WTC11 (cell line): Measurements from ENCODE around the gene NELFCD. TPM values are rescaled to one million over a fixed set of nuclear protein-coding genes. Genes with fewer than 3 reads are reported as not detected.

ENCODE experiments used
- ATAC-seq: fragments of 200-7000 bp; cut with Tn5 transposase; 2 replicates; pipeline ENCODE4 v1.10.0; 2021; ENCODE audit warnings: mild to moderate bottlenecking, moderate library complexity
- CTCF ChIA-PET: fragments of 300-600 bp; sonication (Branson Sonifier 250); formaldehyde crosslinking; loops from one replicate; lab custom pipeline; 2021; ENCODE audit warnings: antibody characterized with exemption; lab: Charles Lee
- POLR2A ChIA-PET: fragments of 350-600 bp; sonication (Branson Sonifier 250); formaldehyde crosslinking; loops from one replicate; lab custom pipeline; 2021; ENCODE audit warnings: antibody characterized with exemption; lab: Charles Lee
- DNase-seq: peaks from one replicate; pipeline ENCODE4 v3.0.0; 2021; ENCODE audit warnings: low spot score
- H3K27ac Mint-ChIP-seq: 2 replicates; pipeline ENCODE4 v1.8.0; 2021; ENCODE audit warnings: mixed read lengths
- H3K27me3 Mint-ChIP-seq: 2 replicates; pipeline ENCODE4 v1.8.0; 2021; ENCODE audit warnings: low read depth, mild to moderate bottlenecking, moderate library complexity, mixed read lengths
- H3K36me3 Mint-ChIP-seq: 2 replicates; pipeline ENCODE4 v1.8.0; 2021; ENCODE audit warnings: mixed read lengths
- H3K4me1 Mint-ChIP-seq: 2 replicates; pipeline ENCODE4 v1.8.0; 2022; ENCODE audit warnings: mixed read lengths
- H3K4me3 Mint-ChIP-seq: 2 replicates; pipeline ENCODE4 v1.8.0; 2021; ENCODE audit warnings: mild to moderate bottlenecking, moderate library complexity, mixed read lengths
- H3K9me3 Mint-ChIP-seq: 2 replicates; pipeline ENCODE4 v1.8.0; 2021; ENCODE audit warnings: mixed read lengths
- ELF4 ChIP-seq: sonication (generic); formaldehyde crosslinking; IDR thresholded peaks from 2 replicates; pipeline ENCODE4 v1.8.1; 2022; ENCODE audit warnings: low read depth, mild to moderate bottlenecking, moderate library complexity, missing genetic modification reagents
- FOXP1 ChIP-seq: sonication (generic); formaldehyde crosslinking; IDR thresholded peaks from 2 replicates; pipeline ENCODE4 v1.8.0; 2022; ENCODE audit warnings: missing genetic modification reagents, mild to moderate bottlenecking, moderate library complexity, borderline replicate concordance
- GABPB1 ChIP-seq: sonication (generic); formaldehyde crosslinking; IDR thresholded peaks from 2 replicates; pipeline ENCODE4 v1.8.1; 2023; ENCODE audit warnings: mild to moderate bottlenecking, missing genetic modification reagents
- KAT7 ChIP-seq: sonication (generic); formaldehyde crosslinking; IDR thresholded peaks from 2 replicates; pipeline ENCODE4 v1.8.1; 2023; ENCODE audit warnings: missing genetic modification reagents, mild to moderate bottlenecking, borderline replicate concordance
- RORB ChIP-seq: fragments of 250-450 bp; sonication (Bioruptor Pico); IDR thresholded peaks from 2 replicates; pipeline ENCODE4 v1.9.0; 2021; ENCODE audit warnings: mild to moderate bottlenecking
- SMAD3 ChIP-seq: sonication (generic); formaldehyde crosslinking; IDR thresholded peaks from 2 replicates; pipeline ENCODE4 v1.8.0; 2022; ENCODE audit warnings: missing genetic modification reagents, mild to moderate bottlenecking, borderline replicate concordance
- SP1 ChIP-seq: sonication (generic); formaldehyde crosslinking; conservative IDR thresholded peaks from 2 replicates; pipeline ENCODE4 v1.8.1; 2022; ENCODE audit warnings: missing genetic modification reagents
- ZBTB21 ChIP-seq: sonication (generic); formaldehyde crosslinking; IDR thresholded peaks from 2 replicates; pipeline ENCODE4 v1.8.1; 2023; ENCODE audit warnings: mild to moderate bottlenecking, missing genetic modification reagents, borderline replicate concordance
- ZNF396 ChIP-seq: fragments of 250-450 bp; sonication (Bioruptor Pico); IDR thresholded peaks from 2 replicates; pipeline ENCODE4 v1.8.0; 2021; ENCODE audit warnings: mild to moderate bottlenecking, moderate library complexity, borderline replicate concordance
- total RNA-seq: library from RNA; stranded (reverse); gene quantifications from 3 replicates; pipeline ENCODE4 v1.2.3, GENCODE V29; 2021
- TF ChIP-seq, protein P1 (sequence below): sonication (generic); formaldehyde crosslinking; IDR thresholded peaks from 2 replicates; pipeline ENCODE4 v1.8.0; 2023; ENCODE audit warnings: mild to moderate bottlenecking, missing genetic modification reagents
- TF ChIP-seq, protein P2 (sequence below): fragments of 250-450 bp; sonication (Bioruptor Pico); IDR thresholded peaks from 2 replicates; pipeline ENCODE4 v1.9.0; 2021; ENCODE audit warnings: mild to moderate bottlenecking, borderline replicate concordance
- TF ChIP-seq, protein P3 (sequence below): fragments of 250-450 bp; sonication (Bioruptor Pico); IDR thresholded peaks from 2 replicates; pipeline ENCODE4 v1.9.0; 2021; ENCODE audit warnings: moderate library complexity, mild to moderate bottlenecking, inconsistent platforms, borderline replicate concordance
- TF ChIP-seq, protein P4 (sequence below): fragments of 250-450 bp; sonication (Bioruptor Pico); IDR thresholded peaks from 2 replicates; pipeline ENCODE4 v1.9.0; 2021; ENCODE audit warnings: mild to moderate bottlenecking
- TF ChIP-seq, protein P5 (sequence below): sonication (generic); formaldehyde crosslinking; IDR thresholded peaks from 2 replicates; pipeline ENCODE4 v1.8.0; 2022; ENCODE audit warnings: mild to moderate bottlenecking, missing genetic modification reagents
- TF ChIP-seq, protein P6 (sequence below): sonication (generic); formaldehyde crosslinking; IDR thresholded peaks from 2 replicates; pipeline ENCODE4 v1.8.0; 2022; ENCODE audit warnings: mild to moderate bottlenecking, missing genetic modification reagents
- TF ChIP-seq, protein P7 (sequence below): fragments of 250-450 bp; sonication (Bioruptor Pico); IDR thresholded peaks from 2 replicates; pipeline ENCODE4 v1.9.0; 2021; ENCODE audit warnings: mild to moderate bottlenecking
- TF ChIP-seq, protein P8 (sequence below): fragments of 250-450 bp; sonication (Bioruptor Pico); IDR thresholded peaks from 2 replicates; pipeline ENCODE4 v2.1.2; 2022; ENCODE audit warnings: mild to moderate bottlenecking, moderate library complexity
- TF ChIP-seq, protein P9 (sequence below): sonication (generic); formaldehyde crosslinking; IDR thresholded peaks from 2 replicates; pipeline ENCODE4 v1.8.1; 2022; ENCODE audit warnings: low read depth, mild to moderate bottlenecking, moderate library complexity, missing genetic modification reagents, borderline replicate concordance

The NELFCD gene
- total RNA-seq, 1 experiment from 2014 or later = 66.9 TPM

DNA sequence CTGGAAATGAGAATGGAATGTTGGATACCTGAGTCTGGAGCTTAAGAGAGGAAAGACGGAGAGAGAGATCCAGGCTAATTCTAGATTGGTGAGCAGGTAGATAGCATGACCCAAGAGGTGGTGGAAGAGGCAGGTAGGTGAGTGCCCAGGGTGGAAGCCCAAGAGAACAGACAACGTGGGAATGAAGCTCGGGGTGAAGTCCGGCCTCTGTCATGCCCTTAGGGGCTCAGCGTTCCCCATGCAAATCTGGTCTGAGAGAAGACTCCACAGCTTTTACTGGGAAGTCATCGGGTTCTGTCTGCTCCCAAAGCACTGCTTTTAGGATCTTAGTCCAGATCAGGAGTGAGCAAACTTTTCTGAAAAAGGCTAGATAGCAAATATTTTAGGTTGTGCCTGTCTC is 3.6 kb downstream of the NELFCD start:
- peaks cover 40% of the 10 kb centered on the region for H3K36me3 Mint-ChIP-seq
- CTCF ChIA-PET = interaction anchor here (0.8 to 1.4 kb wide), 2 partner anchors 13 to 95 kb away, joined by 3 to 4 read pairs; no protein-coding TSS in a partner anchor
- no peak overlapping the region for H3K4me3 Mint-ChIP-seq
- H3K4me1 Mint-ChIP-seq = peaks cover 19% of the 10 kb centered on the region
- POLR2A ChIA-PET = no interaction called here
- no peak for ATAC-seq
- H3K9me3 Mint-ChIP-seq = no peaks in the 10 kb centered on the region
- no peak overlapping the region for H3K27ac Mint-ChIP-seq
- no peaks in the 10 kb centered on the region for H3K27me3 Mint-ChIP-seq
- TF ChIP-seq, protein P1, sequence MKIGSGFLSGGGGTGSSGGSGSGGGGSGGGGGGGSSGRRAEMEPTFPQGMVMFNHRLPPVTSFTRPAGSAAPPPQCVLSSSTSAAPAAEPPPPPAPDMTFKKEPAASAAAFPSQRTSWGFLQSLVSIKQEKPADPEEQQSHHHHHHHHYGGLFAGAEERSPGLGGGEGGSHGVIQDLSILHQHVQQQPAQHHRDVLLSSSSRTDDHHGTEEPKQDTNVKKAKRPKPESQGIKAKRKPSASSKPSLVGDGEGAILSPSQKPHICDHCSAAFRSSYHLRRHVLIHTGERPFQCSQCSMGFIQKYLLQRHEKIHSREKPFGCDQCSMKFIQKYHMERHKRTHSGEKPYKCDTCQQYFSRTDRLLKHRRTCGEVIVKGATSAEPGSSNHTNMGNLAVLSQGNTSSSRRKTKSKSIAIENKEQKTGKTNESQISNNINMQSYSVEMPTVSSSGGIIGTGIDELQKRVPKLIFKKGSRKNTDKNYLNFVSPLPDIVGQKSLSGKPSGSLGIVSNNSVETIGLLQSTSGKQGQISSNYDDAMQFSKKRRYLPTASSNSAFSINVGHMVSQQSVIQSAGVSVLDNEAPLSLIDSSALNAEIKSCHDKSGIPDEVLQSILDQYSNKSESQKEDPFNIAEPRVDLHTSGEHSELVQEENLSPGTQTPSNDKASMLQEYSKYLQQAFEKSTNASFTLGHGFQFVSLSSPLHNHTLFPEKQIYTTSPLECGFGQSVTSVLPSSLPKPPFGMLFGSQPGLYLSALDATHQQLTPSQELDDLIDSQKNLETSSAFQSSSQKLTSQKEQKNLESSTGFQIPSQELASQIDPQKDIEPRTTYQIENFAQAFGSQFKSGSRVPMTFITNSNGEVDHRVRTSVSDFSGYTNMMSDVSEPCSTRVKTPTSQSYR (CRISPR knock-in tag) = no peak
- TF ChIP-seq, protein P2, sequence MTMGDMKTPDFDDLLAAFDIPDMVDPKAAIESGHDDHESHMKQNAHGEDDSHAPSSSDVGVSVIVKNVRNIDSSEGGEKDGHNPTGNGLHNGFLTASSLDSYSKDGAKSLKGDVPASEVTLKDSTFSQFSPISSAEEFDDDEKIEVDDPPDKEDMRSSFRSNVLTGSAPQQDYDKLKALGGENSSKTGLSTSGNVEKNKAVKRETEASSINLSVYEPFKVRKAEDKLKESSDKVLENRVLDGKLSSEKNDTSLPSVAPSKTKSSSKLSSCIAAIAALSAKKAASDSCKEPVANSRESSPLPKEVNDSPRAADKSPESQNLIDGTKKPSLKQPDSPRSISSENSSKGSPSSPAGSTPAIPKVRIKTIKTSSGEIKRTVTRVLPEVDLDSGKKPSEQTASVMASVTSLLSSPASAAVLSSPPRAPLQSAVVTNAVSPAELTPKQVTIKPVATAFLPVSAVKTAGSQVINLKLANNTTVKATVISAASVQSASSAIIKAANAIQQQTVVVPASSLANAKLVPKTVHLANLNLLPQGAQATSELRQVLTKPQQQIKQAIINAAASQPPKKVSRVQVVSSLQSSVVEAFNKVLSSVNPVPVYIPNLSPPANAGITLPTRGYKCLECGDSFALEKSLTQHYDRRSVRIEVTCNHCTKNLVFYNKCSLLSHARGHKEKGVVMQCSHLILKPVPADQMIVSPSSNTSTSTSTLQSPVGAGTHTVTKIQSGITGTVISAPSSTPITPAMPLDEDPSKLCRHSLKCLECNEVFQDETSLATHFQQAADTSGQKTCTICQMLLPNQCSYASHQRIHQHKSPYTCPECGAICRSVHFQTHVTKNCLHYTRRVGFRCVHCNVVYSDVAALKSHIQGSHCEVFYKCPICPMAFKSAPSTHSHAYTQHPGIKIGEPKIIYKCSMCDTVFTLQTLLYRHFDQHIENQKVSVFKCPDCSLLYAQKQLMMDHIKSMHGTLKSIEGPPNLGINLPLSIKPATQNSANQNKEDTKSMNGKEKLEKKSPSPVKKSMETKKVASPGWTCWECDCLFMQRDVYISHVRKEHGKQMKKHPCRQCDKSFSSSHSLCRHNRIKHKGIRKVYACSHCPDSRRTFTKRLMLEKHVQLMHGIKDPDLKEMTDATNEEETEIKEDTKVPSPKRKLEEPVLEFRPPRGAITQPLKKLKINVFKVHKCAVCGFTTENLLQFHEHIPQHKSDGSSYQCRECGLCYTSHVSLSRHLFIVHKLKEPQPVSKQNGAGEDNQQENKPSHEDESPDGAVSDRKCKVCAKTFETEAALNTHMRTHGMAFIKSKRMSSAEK (CRISPR knock-in tag) = no peak
- TF ChIP-seq FOXP1 (no peak), GABPB1 (CRISPR knock-in tag) (no peak), ZBTB21 (CRISPR knock-in tag) (no peak), ELF4 (CRISPR knock-in tag) (no peak)
- TF ChIP-seq, protein P3, sequence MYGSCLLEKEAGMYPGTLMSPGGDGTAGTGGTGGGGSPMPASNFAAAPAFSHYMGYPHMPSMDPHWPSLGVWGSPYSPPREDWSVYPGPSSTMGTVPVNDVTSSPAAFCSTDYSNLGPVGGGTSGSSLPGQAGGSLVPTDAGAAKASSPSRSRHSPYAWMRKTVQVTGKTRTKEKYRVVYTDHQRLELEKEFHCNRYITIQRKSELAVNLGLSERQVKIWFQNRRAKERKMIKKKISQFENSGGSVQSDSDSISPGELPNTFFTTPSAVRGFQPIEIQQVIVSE (CRISPR knock-in tag) = no peak
- DNase-seq = no peak

DNA sequence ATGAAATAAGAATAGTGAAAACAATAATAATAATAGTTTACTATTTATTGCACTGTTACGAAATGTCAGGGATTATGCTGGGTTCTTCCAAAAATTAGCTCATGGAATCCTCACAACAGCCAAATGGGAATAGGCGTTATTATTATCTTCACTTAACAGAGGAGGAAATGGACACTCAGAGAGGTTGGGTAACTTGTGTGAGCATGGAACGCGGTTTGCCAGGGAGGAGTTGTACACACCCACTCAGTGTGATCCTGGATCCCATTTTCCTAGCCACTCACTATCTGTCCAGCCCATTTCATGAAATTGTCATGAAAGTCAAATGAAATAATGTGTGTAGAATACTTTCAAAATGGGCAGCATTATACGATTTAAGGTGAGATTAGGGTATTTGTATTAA is 4.6 kb downstream of the NELFCD start:
- POLR2A ChIA-PET = no interaction called here
- CTCF ChIA-PET = interaction anchor here (1.4 kb wide), 1 partner anchor 12 kb away, joined by 3 read pairs; no protein-coding TSS in a partner anchor
- Mint-ChIP-seq H3K36me3 (peaks cover 46% of the 10 kb centered on the region), H3K27ac (no peak overlapping the region), H3K27me3 (no peaks in the 10 kb centered on the region), H3K4me1 (peaks cover 19% of the 10 kb centered on the region), H3K9me3 (no peaks in the 10 kb centered on the region), H3K4me3 (no peak overlapping the region)
- ATAC-seq (no peak), DNase-seq (no peak)
- no peak for TF ChIP-seq KAT7 (CRISPR knock-in tag)
- TF ChIP-seq ZNF396 (CRISPR knock-in tag) = no peak
- TF ChIP-seq, protein P4, sequence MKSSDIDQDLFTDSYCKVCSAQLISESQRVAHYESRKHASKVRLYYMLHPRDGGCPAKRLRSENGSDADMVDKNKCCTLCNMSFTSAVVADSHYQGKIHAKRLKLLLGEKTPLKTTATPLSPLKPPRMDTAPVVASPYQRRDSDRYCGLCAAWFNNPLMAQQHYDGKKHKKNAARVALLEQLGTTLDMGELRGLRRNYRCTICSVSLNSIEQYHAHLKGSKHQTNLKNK (CRISPR knock-in tag) = no peak
- TF ChIP-seq, protein P5, sequence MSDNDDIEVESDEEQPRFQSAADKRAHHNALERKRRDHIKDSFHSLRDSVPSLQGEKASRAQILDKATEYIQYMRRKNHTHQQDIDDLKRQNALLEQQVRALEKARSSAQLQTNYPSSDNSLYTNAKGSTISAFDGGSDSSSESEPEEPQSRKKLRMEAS (CRISPR knock-in tag) = no peak
- TF ChIP-seq ELF4 (CRISPR knock-in tag) = no peak
- TF ChIP-seq, protein P6, sequence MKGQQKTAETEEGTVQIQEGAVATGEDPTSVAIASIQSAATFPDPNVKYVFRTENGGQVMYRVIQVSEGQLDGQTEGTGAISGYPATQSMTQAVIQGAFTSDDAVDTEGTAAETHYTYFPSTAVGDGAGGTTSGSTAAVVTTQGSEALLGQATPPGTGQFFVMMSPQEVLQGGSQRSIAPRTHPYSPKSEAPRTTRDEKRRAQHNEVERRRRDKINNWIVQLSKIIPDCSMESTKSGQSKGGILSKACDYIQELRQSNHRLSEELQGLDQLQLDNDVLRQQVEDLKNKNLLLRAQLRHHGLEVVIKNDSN (CRISPR knock-in tag) = no peak
- TF ChIP-seq, protein P7, sequence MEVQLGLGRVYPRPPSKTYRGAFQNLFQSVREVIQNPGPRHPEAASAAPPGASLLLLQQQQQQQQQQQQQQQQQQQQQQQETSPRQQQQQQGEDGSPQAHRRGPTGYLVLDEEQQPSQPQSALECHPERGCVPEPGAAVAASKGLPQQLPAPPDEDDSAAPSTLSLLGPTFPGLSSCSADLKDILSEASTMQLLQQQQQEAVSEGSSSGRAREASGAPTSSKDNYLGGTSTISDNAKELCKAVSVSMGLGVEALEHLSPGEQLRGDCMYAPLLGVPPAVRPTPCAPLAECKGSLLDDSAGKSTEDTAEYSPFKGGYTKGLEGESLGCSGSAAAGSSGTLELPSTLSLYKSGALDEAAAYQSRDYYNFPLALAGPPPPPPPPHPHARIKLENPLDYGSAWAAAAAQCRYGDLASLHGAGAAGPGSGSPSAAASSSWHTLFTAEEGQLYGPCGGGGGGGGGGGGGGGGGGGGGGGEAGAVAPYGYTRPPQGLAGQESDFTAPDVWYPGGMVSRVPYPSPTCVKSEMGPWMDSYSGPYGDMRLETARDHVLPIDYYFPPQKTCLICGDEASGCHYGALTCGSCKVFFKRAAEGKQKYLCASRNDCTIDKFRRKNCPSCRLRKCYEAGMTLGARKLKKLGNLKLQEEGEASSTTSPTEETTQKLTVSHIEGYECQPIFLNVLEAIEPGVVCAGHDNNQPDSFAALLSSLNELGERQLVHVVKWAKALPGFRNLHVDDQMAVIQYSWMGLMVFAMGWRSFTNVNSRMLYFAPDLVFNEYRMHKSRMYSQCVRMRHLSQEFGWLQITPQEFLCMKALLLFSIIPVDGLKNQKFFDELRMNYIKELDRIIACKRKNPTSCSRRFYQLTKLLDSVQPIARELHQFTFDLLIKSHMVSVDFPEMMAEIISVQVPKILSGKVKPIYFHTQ = no peak
- TF ChIP-seq, protein P8, sequence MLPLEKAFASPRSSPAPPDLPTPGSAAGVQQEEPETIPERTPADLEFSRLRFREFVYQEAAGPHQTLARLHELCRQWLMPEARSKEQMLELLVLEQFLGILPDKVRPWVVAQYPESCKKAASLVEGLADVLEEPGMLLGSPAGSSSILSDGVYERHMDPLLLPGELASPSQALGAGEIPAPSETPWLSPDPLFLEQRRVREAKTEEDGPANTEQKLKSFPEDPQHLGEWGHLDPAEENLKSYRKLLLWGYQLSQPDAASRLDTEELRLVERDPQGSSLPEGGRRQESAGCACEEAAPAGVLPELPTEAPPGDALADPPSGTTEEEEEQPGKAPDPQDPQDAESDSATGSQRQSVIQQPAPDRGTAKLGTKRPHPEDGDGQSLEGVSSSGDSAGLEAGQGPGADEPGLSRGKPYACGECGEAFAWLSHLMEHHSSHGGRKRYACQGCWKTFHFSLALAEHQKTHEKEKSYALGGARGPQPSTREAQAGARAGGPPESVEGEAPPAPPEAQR (CRISPR knock-in tag) = no peak
- TF ChIP-seq FOXP1 = no peak
- TF ChIP-seq RORB (CRISPR knock-in tag) = no peak
- no peak for TF ChIP-seq SP1 (CRISPR knock-in tag)
- TF ChIP-seq, protein P9, sequence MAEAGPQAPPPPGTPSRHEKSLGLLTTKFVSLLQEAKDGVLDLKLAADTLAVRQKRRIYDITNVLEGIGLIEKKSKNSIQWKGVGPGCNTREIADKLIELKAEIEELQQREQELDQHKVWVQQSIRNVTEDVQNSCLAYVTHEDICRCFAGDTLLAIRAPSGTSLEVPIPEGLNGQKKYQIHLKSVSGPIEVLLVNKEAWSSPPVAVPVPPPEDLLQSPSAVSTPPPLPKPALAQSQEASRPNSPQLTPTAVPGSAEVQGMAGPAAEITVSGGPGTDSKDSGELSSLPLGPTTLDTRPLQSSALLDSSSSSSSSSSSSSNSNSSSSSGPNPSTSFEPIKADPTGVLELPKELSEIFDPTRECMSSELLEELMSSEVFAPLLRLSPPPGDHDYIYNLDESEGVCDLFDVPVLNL (CRISPR knock-in tag) = no peak
- no peak for TF ChIP-seq SMAD3
